C1 segment of cervical spinal cord (tissue), 14 donors: ENCODE results near the gene UGCG.

Experiments used
- DNase-seq, 14 donors: peaks; one replicate each; lab custom pipeline; 2025; lab: John Stamatoyannopoulos, UW

Gene UGCG

DNA sequence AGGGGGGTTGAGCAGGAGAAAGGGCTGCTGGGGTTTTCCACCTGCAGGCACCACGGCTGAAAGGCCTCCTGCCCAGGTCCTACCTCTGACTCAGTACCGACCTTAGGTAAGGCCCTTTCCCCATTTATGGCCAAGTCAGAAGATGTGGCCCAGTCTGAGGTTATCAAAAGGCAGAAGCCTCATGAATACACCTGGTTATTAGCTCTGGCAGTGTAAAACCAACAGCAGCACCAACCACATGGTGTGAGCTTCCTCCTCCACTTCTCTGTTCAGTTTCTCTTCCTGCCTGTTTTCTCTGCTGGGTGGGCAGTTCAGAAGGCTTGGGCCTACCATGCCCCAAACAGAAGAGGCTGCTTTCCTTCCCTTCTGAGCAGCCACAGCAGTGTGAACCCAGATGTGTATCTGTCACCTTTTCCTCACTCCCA is 86.9 kb downstream of the UGCG start:
- DNase-seq, result peak in 1 of 14 donors; percentile 1

DNA sequence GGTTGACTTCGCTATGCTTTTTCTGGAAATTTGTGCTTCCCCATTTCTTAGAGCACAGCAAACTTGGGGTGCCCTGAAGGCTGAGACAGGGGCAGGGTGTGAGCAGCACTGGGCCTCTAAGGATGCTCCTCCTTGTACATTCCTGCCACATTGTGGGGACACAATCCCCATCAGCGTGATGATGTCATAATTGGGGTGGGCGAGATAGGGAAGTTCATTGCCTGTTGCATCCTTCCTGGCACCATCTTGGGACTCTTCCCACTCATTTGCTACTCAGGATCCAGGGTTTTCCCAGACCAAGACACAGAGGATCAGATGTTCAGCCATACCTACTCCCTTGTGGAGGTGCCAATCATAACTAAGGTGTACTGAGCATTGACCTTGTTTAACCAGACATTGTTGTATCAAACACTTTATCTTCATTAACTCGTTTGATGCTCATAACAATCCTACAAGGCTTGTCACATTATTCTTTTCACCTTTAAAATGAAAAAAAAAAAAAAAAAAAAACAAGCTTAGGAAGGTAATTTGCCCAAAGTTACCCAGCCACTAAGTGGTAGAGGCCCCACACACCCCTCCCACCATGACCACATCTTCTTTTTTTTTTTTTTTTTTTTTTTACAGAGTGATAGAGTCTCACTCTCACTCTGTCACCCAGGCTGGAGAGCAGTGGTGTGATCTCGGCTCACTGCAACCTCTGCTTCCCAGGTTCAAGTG is 87.6 kb downstream of the UGCG start:
- no peak for DNase-seq
